NCI-H1930 (cell line): Measurements from ENCODE around the gene ZNF765.
"Not testable (repeated sequence)": the region's sequence is repeated elsewhere in the genome, so short reads cannot be mapped to it uniquely, and the experiment has no call there.

Experiments used
- DNase-seq, 2 experiments: peaks; one replicate each; lab custom pipeline; 2025; lab: John Stamatoyannopoulos, UW

The ZNF765 gene

GRCh38 chr19:53394974-53395839, at the start of gene ZNF765:
Gene ZNF765, plus strand, starts transcription at chr19:53395149. Its CDS starts 2,867 bp downstream, at chr19:53398016.
- peak; percentile 90 to 94 for DNase-seq

GRCh38 chr19:53355739-53356138, 39.2 kb upstream of the ZNF765 start:
- no peak for DNase-seq

GRCh38 chr19:53357821-53358581, 36.9 kb upstream of the ZNF765 start:
- no peak for DNase-seq

- DNase-seq, result not testable (repeated sequence)
Measured at GRCh38 chr19:53360056-53360455, 34.9 kb upstream of the ZNF765 start.

- DNase-seq, result peak; percentile 87 to 90
Measured at GRCh38 chr19:53365134-53365898, 29.6 kb upstream of the ZNF765 start, which contains the start of gene ZNF525. Gene ZNF525, plus strand, starts transcription at chr19:53365705. Its CDS starts 6,577 bp downstream, at chr19:53372282.

- DNase-seq, result peak; percentile 18 to 33
Measured at GRCh38 chr19:53365899-53366493, 29.0 kb upstream of the ZNF765 start.

- DNase-seq, result no peak
Measured at GRCh38 chr19:53372196-53372595, 22.8 kb upstream of the ZNF765 start.

GRCh38 chr19:53374288-53374687, 20.7 kb upstream of the ZNF765 start:
- no peak for DNase-seq

GRCh38 chr19:53374743-53375142, 20.2 kb upstream of the ZNF765 start:
- DNase-seq, result no peak

GRCh38 chr19:53381376-53381775, 13.6 kb upstream of the ZNF765 start:
- no peak for DNase-seq

GRCh38 chr19:53388168-53388567, 6.8 kb upstream of the ZNF765 start:
- no peak for DNase-seq

GRCh38 chr19:53388904-53389303, 6.0 kb upstream of the ZNF765 start:
- DNase-seq, result no peak

- no peak for DNase-seq
Measured at GRCh38 chr19:53389571-53389970, 5.4 kb upstream of the ZNF765 start.

- peak; percentile 92 for DNase-seq
Measured at GRCh38 chr19:53389978-53390377, 5.0 kb upstream of the ZNF765 start.

- peak; percentile 39 to 51 for DNase-seq
Measured at GRCh38 chr19:53394522-53394973, 401 bp upstream of the ZNF765 start.

- not testable (repeated sequence) for DNase-seq
Measured at GRCh38 chr19:53395840-53396524, 1.0 kb downstream of the ZNF765 start.

GRCh38 chr19:53396525-53396868, 1.5 kb downstream of the ZNF765 start:
- DNase-seq, result no peak

- DNase-seq, result not testable (repeated sequence)
Measured at GRCh38 chr19:53397918-53398317, 3.0 kb downstream of the ZNF765 start.

- DNase-seq, result no peak
Measured at GRCh38 chr19:53409505-53410204, 14.7 kb downstream of the ZNF765 start.

GRCh38 chr19:53420520-53421315, 25.8 kb downstream of the ZNF765 start:
- not testable (repeated sequence) for DNase-seq
